ENCODE measurements around the gene CCDC184. TPM values are rescaled to one million over a fixed set of nuclear protein-coding genes. Genes with fewer than 3 reads are reported as not detected.

The CCDC184 gene
- total and polyA plus RNA-seq, 2 donors (not counting 1 experiment from before 2014, with no cell fraction given) = 0.17 to 0.28 TPM

GRCh38 chr12:48216785-48217184, 33.3 kb downstream of the CCDC184 start:
- no peaks in the 10 kb centered on the region for H3K36me3 ChIP-seq (ENCODE audit: control insufficient read depth, insufficient read depth, low read length)
- no peak overlapping the region for H3K4me2 ChIP-seq (ENCODE audit: extremely low read depth, insufficient read depth, low read length)

GRCh38 chr12:48219631-48220030, 36.2 kb downstream of the CCDC184 start:
- no peak for DNase-seq (ENCODE audit: low read depth in 2 of 2)
- TF ChIP-seq EZH2 (IDR thresholded peaks at IDR 0.05; ENCODE audit: low read length, missing control alignments) (no peak), CTCF (conservative IDR thresholded peaks at IDR 0.05 in 1 of 2, IDR thresholded peaks at IDR 0.05 in 1 of 2; ENCODE audit: low read depth in 1 of 2, low read length in 2 of 2) (no peak)
- H2AFZ ChIP-seq (ENCODE audit: low read length) = no peak overlapping the region
- no peaks in the 10 kb centered on the region for H3K4me1 ChIP-seq (ENCODE audit: control insufficient read depth, extremely low read depth, insufficient read depth, low read length)
- no peaks in the 10 kb centered on the region for H3K79me2 ChIP-seq (ENCODE audit: control insufficient read depth, insufficient read depth, low read length)
- no peak overlapping the region for H3K4me2 ChIP-seq (ENCODE audit: extremely low read depth, insufficient read depth, low read length)
- no peaks in the 10 kb centered on the region for H3K27me3 ChIP-seq (ENCODE audit: control insufficient read depth, insufficient read depth, low read length)
- no peaks in the 10 kb centered on the region for H4K20me1 ChIP-seq (ENCODE audit: control insufficient read depth, extremely low read depth, insufficient read depth, low read length)
- H3K36me3 ChIP-seq (ENCODE audit: control insufficient read depth, insufficient read depth, low read length) = no peaks in the 10 kb centered on the region
- H3K9me3 ChIP-seq (ENCODE audit: control insufficient read depth, insufficient read depth, low read depth, low read length) = no peaks in the 10 kb centered on the region
- no peak overlapping the region for H3K4me3 ChIP-seq (replicated peaks in 1 of 4; ENCODE audit: control extremely low read depth in 1 of 4, insufficient read depth in 1 of 4, low read depth in 3 of 4, low read length in 4 of 4)
- H3K9ac ChIP-seq (ENCODE audit: insufficient read depth, low read length) = no peak overlapping the region
- no peak overlapping the region for H3K27ac ChIP-seq (ENCODE audit: insufficient read depth, low read length)

More at GRCh38 chr12:48216785-48217184, 33.3 kb downstream of the CCDC184 start:
- Histone ChIP-seq H3K4me3 (replicated peaks in 1 of 4; ENCODE audit: control extremely low read depth in 1 of 4, insufficient read depth in 1 of 4, low read depth in 3 of 4, low read length in 4 of 4) (no peak overlapping the region), H3K79me2 (ENCODE audit: control insufficient read depth, insufficient read depth, low read length) (no peaks in the 10 kb centered on the region), H3K9me3 (ENCODE audit: control insufficient read depth, insufficient read depth, low read depth, low read length) (no peaks in the 10 kb centered on the region), H2AFZ (ENCODE audit: low read length) (no peak overlapping the region), H3K27ac (ENCODE audit: insufficient read depth, low read length) (no peak overlapping the region), H3K4me1 (ENCODE audit: control insufficient read depth, extremely low read depth, insufficient read depth, low read length) (no peaks in the 10 kb centered on the region), H4K20me1 (ENCODE audit: control insufficient read depth, extremely low read depth, insufficient read depth, low read length) (no peaks in the 10 kb centered on the region), H3K27me3 (ENCODE audit: control insufficient read depth, insufficient read depth, low read length) (peaks cover 6% of the 10 kb centered on the region), H3K9ac (ENCODE audit: insufficient read depth, low read length) (no peak overlapping the region)
- TF ChIP-seq EZH2 (IDR thresholded peaks at IDR 0.05; ENCODE audit: low read length, missing control alignments) (no peak), CTCF (conservative IDR thresholded peaks at IDR 0.05 in 1 of 2, IDR thresholded peaks at IDR 0.05 in 1 of 2; ENCODE audit: low read depth in 1 of 2, low read length in 2 of 2) (no peak)
- DNase-seq (ENCODE audit: low read depth in 2 of 2) = no peak

- no peaks in the 10 kb centered on the region for H3K4me1 ChIP-seq (ENCODE audit: control insufficient read depth, extremely low read depth, insufficient read depth, low read length)
- no peaks in the 10 kb centered on the region for H3K9me3 ChIP-seq (ENCODE audit: control insufficient read depth, insufficient read depth, low read depth, low read length)
- no peak overlapping the region for H2AFZ ChIP-seq (ENCODE audit: low read length)
- no peaks in the 10 kb centered on the region for H3K79me2 ChIP-seq (ENCODE audit: control insufficient read depth, insufficient read depth, low read length)
- H3K27ac ChIP-seq (ENCODE audit: insufficient read depth, low read length) = no peak overlapping the region
- H3K9ac ChIP-seq (ENCODE audit: insufficient read depth, low read length) = no peak overlapping the region
- no peak for DNase-seq (ENCODE audit: low read depth in 2 of 2)
- no peaks in the 10 kb centered on the region for H3K36me3 ChIP-seq (ENCODE audit: control insufficient read depth, insufficient read depth, low read length)
- no peak overlapping the region for H3K4me2 ChIP-seq (ENCODE audit: extremely low read depth, insufficient read depth, low read length)
- H3K4me3 ChIP-seq (replicated peaks in 1 of 4; ENCODE audit: control extremely low read depth in 1 of 4, insufficient read depth in 1 of 4, low read depth in 3 of 4, low read length in 4 of 4) = no peak overlapping the region
- TF ChIP-seq CTCF (conservative IDR thresholded peaks at IDR 0.05 in 1 of 2, IDR thresholded peaks at IDR 0.05 in 1 of 2; ENCODE audit: low read depth in 1 of 2, low read length in 2 of 2) (no peak), EZH2 (IDR thresholded peaks at IDR 0.05; ENCODE audit: low read length, missing control alignments) (no peak)
- no peaks in the 10 kb centered on the region for H3K27me3 ChIP-seq (ENCODE audit: control insufficient read depth, insufficient read depth, low read length)
- no peaks in the 10 kb centered on the region for H4K20me1 ChIP-seq (ENCODE audit: control insufficient read depth, extremely low read depth, insufficient read depth, low read length)
These were observed 37.3 kb downstream of the CCDC184 start for GRCh38 chr12:48220701-48221100.
